Measurements from ENCODE around the gene A2ML1. TPM values are rescaled to one million over a fixed set of nuclear protein-coding genes. Genes with fewer than 3 reads are reported as not detected.
"Not testable (repeated sequence)": the region's sequence is repeated elsewhere in the genome, so short reads cannot be mapped to it uniquely, and the experiment has no call there.

A2ML1 gene
- total RNA-seq, 2 experiments from 2014 or later: not detected

GRCh38 chr12:8816448-8817050, 5.9 kb upstream of the A2ML1 start:
- ATAC-seq: no peak
- no peak for TF ChIP-seq CTCF (IDR thresholded peaks at IDR 0.05)
- intact Hi-C loops (cut with micrococcal nuclease): no loop called here
- no peak overlapping the region for H3K4me3 Mint-ChIP-seq
- ChIA-PET POLR2A (no interaction called here), CTCF (interaction anchor here (1.2 to 2.2 kb wide), 2 partner anchors 74 to 159 kb away, joined by 3 to 8 read pairs; no protein-coding TSS in a partner anchor)
- no peaks in the 10 kb centered on the region for H3K27me3 Mint-ChIP-seq
- H3K4me1 Mint-ChIP-seq (ENCODE audit: low read depth): no peaks in the 10 kb centered on the region
- H3K36me3 Mint-ChIP-seq (ENCODE audit: low read depth): no peaks in the 10 kb centered on the region
- no peaks in the 10 kb centered on the region for H3K9me3 Mint-ChIP-seq
- DNase-seq: no peak
- no peak overlapping the region for H3K27ac Mint-ChIP-seq

GRCh38 chr12:8817856-8818255, 4.6 kb upstream of the A2ML1 start:
- CTCF ChIA-PET: interaction anchor here (0.7 to 2.2 kb wide), 4 partner anchors 11 to 232 kb away, joined by 3 to 8 read pairs (median 4); no protein-coding TSS in a partner anchor

GRCh38 chr12:8818526-8818925, 3.9 kb upstream of the A2ML1 start:
- TF ChIP-seq CTCF (IDR thresholded peaks at IDR 0.05): no peak
- Mint-ChIP-seq H3K36me3 (ENCODE audit: low read depth) (no peaks in the 10 kb centered on the region), H3K27me3 (no peaks in the 10 kb centered on the region), H3K4me3 (no peak overlapping the region), H3K9me3 (no peaks in the 10 kb centered on the region), H3K4me1 (ENCODE audit: low read depth) (no peaks in the 10 kb centered on the region), H3K27ac (no peak overlapping the region)
- POLR2A ChIA-PET: no interaction called here
- DNase-seq: no peak
- intact Hi-C loops (cut with micrococcal nuclease): no loop called here
- ATAC-seq: no peak
- CTCF ChIA-PET: interaction anchor here (0.7 to 2.3 kb wide), 3 partner anchors 10 to 231 kb away, joined by 3 to 7 read pairs (median 5); no protein-coding TSS in a partner anchor

More at GRCh38 chr12:8817856-8818255, 4.6 kb upstream of the A2ML1 start:
- no peaks in the 10 kb centered on the region for H3K4me1 Mint-ChIP-seq (ENCODE audit: low read depth)
- POLR2A ChIA-PET: no interaction called here
- intact Hi-C loops (cut with micrococcal nuclease): no loop called here
- H3K36me3 Mint-ChIP-seq (ENCODE audit: low read depth): no peaks in the 10 kb centered on the region
- ATAC-seq (no peak), DNase-seq (no peak)
- no peak overlapping the region for H3K4me3 Mint-ChIP-seq
- H3K9me3 Mint-ChIP-seq: no peaks in the 10 kb centered on the region
- no peaks in the 10 kb centered on the region for H3K27me3 Mint-ChIP-seq
- no peak overlapping the region for H3K27ac Mint-ChIP-seq
- no peak for TF ChIP-seq CTCF (IDR thresholded peaks at IDR 0.05)

GRCh38 chr12:8819666-8819980, 2.8 kb upstream of the A2ML1 start:
- no peaks in the 10 kb centered on the region for H3K4me1 Mint-ChIP-seq (ENCODE audit: low read depth)
- H3K36me3 Mint-ChIP-seq (ENCODE audit: low read depth): no peaks in the 10 kb centered on the region
- no peak for TF ChIP-seq CTCF (IDR thresholded peaks at IDR 0.05)
- H3K27ac Mint-ChIP-seq: no peak overlapping the region
- ChIA-PET POLR2A (interaction anchor here (0.7 kb wide), 1 partner anchor 20 kb away, joined by 3 read pairs; no protein-coding TSS in a partner anchor), CTCF (interaction anchor here (0.8 to 2.3 kb wide), 4 partner anchors 12 to 275 kb away, joined by 3 to 8 read pairs (median 5); no protein-coding TSS in a partner anchor)
- ATAC-seq (no peak), DNase-seq (no peak)
- no peaks in the 10 kb centered on the region for H3K9me3 Mint-ChIP-seq
- intact Hi-C loops (cut with micrococcal nuclease): no loop called here
- H3K27me3 Mint-ChIP-seq: no peaks in the 10 kb centered on the region
- H3K4me3 Mint-ChIP-seq: no peak overlapping the region

- intact Hi-C loops (cut with micrococcal nuclease); H3K4me1 Mint-ChIP-seq (ENCODE audit: low read depth); H3K36me3 Mint-ChIP-seq (ENCODE audit: low read depth); H3K4me3 Mint-ChIP-seq; ATAC-seq; H3K9me3 Mint-ChIP-seq; H3K27me3 Mint-ChIP-seq; POLR2A ChIA-PET; H3K27ac Mint-ChIP-seq; DNase-seq: not testable (repeated sequence)
- CTCF ChIA-PET: interaction anchor here (0.7 to 4.1 kb wide), 3 partner anchors 229 to 276 kb away, joined by 3 to 11 read pairs (median 7); no protein-coding TSS in a partner anchor
Measured at GRCh38 chr12:8820676-8821407, 1.6 kb upstream of the A2ML1 start.

Measured in activated CD8-positive, alpha-beta T cell treated with anti-CD3 and anti-CD28 coated beads for 36 hours (primary cell).